Activated naive CD4-positive, alpha-beta T cell treated with Interleukin-2 at 50 U/mL for 16 hours (primary cell): ENCODE measurements around the gene POLR3C.
A peak's percentile ranks its signal among the peaks of the same experiment; 100 is the strongest.
"Not testable (repeated sequence)": the region's sequence is repeated elsewhere in the genome, so short reads cannot be mapped to it uniquely, and the experiment has no call there.

ENCODE experiments used
- DNase-seq: peaks from one replicate; pipeline ENCODE4 v3.0.0-alpha.2; 2020

The POLR3C gene, protein sequence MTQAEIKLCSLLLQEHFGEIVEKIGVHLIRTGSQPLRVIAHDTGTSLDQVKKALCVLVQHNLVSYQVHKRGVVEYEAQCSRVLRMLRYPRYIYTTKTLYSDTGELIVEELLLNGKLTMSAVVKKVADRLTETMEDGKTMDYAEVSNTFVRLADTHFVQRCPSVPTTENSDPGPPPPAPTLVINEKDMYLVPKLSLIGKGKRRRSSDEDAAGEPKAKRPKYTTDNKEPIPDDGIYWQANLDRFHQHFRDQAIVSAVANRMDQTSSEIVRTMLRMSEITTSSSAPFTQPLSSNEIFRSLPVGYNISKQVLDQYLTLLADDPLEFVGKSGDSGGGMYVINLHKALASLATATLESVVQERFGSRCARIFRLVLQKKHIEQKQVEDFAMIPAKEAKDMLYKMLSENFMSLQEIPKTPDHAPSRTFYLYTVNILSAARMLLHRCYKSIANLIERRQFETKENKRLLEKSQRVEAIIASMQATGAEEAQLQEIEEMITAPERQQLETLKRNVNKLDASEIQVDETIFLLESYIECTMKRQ

DNA sequence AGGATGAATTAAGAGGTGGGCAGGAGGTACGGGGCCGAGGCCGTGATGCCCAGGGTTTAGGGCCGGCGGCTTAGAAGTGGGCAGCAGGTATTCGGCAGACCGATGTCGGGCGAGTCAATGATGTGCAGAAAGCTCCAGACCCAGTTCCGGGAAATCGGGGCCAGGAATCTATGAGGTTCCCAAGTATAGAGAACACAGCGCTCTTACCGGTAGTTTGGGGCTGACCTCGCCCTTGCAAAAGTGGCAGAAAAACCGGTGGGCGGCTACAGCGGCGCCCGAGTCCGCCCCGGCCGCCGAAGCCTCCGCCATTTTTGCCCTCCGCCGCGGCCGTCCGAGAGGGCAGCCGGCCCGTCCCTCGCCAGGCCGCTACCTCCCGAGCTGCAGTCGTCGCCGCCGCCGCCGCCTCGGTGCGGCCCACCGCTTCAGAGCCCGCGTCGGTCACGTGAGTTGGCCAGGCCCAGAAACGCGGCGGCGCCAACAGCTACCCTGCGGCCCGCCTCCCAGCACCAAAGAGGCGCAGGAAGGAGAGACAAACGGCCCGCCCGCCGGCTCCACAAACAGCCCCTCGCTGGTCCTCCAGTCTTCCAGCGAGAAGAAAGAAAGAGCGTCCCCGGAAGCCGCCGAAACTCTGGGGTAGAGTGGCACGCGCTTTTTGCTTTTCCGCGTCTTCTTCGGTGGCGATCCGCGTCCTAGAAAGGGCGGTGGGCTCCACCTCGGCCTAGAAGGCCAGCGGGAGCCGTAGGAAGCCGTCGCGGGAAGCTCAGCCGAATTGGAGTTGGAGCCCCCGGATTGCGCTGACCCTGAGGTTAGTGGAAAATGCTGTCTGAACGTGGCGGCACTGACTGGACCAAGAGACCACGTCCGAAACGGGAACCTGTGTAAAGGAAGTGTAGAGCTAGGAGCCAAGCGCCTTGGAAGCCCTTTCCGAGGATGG lies at the start of gene POLR3C, which contains the start of gene RNF115:
TSS of gene POLR3C (plus strand) at position 636 of the 934 bp plus-strand sequence. CDS start 1,577 bp downstream, outside the sequence.
TSS of gene RNF115 (minus strand) at position 531 of the 934 bp plus-strand sequence. CDS start at position 309, 222 bp downstream.
- DNase-seq, result peak; percentile 88

DNA sequence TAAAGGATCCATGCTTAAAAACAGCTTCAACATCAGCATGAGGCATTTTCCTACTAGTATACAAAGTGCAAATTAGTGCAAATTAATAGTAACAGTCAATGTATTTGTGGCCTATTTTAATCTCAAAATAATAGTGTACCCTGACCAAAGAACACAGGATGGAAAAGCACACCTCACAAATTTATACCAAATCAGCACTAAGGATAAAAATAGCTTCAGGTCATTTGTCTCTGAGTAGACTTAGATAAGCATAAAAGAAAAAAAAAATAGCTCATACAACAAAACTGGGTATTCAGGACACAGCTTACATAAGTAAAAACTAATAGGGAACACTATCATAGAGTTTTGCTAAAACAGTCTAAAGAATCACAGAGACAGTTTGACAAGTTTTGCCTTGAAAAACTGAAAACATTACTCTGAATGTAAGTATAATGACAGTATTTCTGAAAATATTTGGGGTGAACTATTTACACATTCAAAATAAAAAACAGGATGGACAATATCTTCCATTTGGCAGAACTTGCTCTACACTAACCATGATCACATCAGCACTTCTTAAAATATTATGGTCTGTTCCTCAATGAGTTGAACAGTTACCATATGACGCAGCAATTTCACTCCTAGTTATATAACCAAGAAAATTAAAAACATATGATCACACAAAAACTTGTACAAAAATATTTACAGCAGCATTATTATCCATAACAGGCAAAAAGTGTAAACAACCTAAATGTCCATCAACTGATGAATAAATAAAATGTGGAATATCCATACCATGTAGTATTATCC lies 46.4 kb upstream of the POLR3C start:
- DNase-seq, result no peak

DNA sequence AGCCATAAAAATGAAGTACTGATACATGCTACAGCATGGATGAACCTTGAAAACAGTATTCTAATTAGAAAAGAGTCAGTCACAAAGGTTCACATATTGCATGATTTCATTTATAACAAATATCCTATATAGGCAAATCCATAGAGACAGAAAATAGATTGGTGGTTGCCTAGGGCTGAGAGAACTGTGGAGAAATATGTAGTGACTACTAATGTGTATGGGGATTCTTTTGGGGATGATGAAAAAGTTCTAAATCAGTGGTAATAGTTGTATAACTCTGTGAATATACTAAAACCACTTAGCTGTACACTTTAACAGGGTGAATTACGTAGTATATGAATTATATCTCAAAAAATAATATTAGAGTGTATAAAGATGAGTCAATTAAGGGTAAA lies 45.9 kb upstream of the POLR3C start:
- no peak for DNase-seq

DNA sequence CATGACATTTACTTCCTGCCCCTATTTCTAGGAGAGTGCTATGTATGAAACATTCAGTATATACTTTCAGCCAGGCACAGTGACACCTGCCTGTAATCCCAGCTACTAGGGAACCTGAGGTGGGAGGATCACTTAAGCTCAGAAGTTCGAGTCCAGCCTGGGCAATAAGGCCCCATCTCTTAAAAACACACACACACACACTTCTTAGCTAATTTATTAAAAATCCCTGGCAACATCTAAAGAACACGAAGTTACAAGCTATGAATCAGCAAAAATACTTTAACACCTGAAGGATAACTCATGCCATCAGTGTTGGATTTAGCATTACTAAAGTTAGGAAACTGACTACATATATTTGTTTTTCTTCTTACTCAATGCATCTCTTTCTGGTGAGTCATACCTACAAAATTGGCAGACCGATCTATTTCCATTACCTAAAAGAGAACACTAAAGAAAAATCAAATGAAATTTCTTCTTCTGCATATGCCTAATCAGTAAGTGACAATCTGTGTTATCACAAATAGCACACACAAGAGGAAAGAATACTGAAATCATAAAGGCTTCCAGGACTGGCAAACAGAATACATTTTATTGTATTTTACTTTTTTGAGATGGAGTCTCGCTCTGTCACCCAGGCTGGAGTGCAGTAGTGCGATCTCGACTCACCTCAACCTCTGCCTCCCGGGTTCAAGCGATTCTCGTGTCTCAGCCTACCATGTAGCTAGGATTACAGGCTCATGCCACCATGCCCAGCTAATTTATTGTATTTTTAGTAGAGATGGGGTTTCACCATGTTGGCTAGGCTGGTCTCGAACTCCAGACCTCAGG lies 41.5 kb upstream of the POLR3C start:
- DNase-seq, result no peak

DNA sequence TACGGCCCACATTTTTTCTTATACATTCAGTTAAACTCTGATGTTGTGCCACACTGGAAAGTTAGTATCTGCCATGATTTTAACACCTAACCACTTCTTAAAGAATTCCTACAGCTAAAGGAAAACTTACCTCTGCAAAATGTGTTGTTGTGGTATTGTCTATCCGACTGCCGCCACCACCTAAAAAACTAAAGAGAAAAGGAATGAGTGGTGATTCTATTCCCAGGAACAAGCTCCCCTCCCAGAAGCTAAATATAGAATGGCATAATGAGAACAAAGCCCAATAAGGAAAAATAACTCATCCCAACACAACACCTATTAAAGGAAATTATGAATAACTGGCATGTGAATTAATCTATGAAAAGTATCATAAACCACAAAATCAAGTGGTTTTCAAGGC lies 39.6 kb upstream of the POLR3C start:
- no peak for DNase-seq

DNA sequence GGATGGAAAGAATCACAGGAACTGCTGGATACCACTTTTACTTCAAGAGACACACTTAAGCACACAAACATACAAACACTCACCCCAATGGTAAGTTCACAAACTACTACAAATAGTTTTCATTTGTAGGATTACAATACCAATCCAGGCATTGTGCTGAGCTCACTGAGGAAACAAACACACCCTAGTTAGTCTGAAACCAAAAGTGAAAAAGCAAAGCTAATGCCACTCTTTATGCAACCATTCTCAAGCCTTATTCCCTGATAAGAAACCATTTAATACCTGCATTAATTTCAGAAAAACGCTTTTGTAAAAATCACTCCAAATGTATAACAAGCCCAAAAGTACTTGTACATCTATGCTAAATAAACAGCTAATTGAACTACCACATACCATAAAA lies 38.5 kb upstream of the POLR3C start:
- DNase-seq, result no peak

DNA sequence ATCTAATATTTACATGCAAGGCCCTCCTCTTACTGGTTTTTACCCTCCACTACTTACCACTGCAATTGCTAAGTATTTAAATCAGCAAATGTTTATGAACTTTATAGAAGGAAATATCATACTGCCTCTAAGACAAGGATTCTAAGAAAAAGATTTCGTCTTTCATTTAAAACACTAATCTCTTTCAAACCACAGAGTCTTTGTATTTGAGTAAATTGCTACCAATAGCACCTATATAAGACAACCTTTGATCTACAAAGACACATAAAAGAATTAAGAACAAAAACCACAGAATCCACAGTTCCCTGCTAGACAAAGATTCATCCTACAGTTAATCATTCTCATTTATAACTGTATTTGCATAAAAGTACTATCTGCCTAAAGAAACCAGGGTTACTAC lies 37.7 kb upstream of the POLR3C start:
- DNase-seq, result no peak

DNA sequence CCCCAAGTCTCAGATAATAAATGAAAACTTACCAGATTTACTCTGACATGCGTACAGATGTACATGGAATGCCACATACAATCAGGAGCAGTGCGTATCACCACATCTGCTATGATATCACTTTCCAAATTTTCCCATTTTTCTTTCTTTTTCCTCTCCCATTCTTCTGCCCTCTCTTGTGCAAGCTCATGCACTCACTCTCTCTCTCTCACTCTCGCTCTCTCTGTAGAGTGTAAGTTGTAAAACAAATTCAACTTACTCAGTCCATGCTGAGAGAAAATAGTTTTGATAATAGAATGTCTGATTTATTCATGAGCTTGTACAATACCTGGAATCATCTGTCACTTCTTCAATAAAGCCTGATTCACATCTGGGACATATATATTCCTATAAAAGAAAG lies 35.4 kb upstream of the POLR3C start:
- no peak for DNase-seq

DNA sequence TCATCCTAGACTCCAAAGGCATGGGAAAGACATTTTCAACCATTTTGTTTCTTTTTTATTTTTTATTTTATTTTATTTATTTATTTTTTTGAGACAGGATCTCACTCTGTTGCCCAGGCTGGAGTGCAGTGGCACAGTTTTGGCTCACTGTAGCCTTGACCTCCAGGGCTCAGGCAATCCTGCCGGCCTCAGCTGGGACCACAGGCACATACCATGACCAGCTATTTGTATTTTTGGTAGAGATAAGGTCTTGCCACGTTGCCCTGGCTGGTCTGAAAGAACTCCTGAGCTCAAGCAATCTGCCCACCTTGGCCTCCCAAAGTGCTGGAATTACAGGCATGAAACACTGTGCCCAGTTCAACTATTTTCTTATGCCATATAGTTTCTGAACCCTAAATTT lies 32.1 kb upstream of the POLR3C start:
- not testable (repeated sequence) for DNase-seq

DNA sequence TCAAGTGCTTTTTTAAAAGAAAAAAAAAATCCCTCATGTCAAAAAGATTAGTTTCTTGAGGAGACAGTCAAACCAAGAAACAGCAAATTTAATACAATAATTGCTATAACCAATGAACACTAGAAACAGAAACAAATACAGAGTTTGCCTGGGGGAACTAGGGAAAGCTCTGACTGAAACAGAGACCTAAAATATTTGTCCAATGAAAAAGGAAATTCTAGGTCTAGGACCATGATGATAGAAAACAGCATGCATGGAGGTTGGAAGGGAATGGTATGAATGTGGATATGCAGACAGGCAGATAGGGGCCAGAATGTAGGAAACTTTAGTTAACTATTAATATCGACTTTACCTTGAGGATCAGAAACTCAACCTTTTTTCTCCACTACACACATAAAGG lies 31.5 kb upstream of the POLR3C start:
- no peak for DNase-seq

DNA sequence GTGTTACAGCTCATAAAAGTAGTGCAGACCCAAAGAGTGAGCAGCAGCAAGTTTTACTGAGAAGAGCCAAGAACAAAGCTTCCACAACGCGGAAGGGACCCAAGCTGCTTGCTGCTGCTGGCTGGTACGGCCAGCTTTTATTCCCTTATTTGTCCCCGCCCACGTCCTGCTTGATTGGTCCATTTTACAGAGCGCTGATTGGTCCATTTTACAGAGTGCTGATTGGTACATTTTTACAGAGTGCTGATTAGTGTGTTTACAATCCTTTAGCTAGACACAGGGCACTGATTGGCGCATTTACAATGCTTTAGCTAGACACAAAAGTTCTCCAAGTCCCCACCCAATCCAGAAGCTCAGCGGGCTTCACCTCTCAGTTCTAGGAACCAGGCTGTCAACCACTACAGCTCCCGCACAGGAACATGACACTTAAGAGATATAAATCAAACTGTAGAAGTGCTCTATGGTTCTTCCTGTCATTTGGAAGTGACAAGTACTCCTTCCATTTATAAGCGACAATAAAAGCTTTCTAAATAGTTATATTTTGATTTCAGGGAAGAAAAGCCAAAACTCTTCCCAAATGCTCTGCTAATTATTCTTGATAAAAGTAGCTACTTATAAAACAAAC lies 28.6 kb upstream of the POLR3C start:
- DNase-seq, result no peak

DNA sequence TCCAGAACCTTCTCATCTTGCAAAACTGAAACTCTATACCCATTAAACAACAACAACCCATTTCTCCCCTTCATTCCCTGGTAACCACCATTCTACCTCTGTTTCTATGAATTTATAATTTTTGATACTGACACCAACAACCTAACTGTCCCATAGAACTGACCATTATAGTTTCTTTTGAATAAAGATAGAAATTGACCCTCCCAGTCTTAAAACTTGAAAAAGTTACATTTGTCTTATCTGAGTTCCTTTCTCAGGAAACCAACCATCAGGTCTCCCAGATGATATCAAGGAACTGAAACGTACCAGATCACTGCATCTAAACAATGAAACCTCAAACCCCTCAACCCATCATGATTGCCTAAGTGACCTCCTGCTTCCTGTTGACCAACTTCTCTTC lies 27.2 kb upstream of the POLR3C start:
- no peak for DNase-seq

DNA sequence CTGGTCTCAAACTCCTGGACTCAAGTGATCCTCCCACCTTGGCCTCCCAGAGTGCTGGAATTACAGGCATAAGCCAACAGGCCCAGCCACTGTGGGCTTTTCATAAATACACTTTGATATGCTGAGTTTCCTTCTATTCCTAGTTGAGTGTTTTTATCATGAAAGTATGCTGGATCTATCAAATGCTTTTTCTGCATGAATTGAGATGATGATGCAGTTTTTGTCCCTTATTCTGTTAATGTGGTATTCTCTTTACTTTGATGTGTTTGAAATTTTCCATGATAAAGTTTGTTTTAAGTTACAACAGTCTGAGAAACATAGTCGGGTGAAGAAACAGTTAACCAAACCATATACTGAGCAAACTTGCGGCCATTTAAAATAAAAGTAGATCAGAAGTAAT lies 24.2 kb upstream of the POLR3C start:
- DNase-seq, result no peak

DNA sequence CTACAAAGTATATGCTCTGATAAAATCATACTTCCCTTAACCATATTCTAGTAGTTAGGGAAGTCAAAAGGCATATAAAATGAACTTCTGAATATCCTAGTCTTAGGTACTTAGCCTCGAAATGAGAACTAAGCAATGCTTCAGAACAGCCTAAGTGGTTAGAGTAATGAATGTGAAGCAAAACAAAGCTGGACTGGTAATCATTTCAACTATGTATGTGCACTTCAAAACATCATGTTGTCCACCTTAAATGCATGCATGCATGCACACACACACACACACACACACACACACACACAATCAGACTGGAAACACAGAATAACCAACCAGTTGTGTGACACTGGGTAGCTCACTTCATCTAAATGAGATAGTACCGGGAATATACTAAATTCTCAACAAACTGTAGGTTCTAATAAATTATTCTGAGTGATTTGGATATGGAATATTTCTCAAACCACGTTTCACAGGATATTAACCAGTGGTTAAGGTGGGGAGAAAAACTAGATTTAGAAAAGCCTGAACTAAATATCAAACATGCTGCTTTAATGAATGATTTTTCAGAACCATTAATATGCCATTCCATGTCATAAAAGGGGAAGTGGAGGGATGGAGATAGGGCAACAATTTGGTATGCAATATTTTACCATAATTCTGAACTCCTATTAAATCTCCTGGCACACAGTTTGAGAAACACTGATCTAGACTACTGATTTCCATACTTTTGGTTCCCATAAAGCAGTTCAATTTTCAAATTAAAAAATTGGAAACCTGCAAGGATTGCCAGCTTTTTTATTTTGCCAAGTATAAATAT lies 19.6 kb upstream of the POLR3C start:
- no peak for DNase-seq

DNA sequence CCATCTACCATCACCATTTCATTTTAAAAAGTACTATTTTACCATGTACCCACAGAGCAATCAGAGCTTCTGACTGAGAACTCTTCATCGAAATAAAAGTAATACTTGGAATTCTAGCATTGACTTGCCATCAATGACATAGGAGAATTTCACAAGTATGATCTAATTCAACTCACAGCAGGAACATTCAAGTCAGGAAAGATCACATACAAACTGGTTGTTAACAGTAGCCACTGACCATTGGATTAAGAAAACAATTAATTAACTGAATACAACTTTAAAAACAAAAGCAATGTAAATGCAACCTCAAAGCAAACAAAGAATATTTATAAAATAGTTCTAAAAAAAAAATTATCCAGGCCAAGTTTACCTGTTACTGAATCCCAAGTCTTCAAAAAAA lies 18.9 kb upstream of the POLR3C start:
- DNase-seq, result no peak

DNA sequence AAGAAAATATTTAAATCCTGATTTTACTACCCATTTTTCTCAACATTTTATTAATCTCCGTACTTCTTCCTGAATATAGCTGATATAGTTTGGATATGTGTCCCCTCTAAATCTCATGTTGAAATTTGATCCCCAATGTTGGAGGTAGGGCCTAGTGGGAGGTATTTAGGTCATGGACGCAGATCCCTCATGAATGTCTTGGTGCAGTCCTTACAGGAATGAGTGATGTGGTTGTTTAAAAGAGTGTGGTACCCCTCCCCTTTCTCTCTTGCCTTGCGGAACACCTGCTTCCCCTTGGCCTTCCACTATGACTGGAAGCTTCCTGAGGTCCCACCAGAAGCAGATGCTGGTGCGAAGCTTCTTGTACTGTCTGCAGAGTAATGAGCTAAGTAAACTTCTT lies 17.6 kb upstream of the POLR3C start:
- no peak for DNase-seq

DNA sequence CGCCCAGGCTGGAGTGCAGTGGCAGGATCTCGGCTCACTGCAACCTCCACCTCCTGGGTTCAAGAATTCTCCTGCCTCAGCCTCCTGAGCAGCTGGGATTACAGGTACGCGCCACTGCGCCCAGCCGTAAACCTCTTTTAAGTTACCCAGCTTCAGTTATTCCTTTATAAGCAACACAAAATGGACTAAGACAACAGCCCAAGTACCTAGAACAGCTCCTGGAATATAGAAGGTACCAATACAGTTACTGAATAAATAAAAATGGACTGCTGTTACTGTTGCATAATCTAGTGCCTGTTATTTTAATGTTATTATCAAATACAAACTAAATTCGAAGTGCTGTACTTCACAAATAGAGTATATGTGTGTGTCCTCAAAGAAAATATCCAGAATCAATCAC lies 17.2 kb upstream of the POLR3C start:
- no peak for DNase-seq

DNA sequence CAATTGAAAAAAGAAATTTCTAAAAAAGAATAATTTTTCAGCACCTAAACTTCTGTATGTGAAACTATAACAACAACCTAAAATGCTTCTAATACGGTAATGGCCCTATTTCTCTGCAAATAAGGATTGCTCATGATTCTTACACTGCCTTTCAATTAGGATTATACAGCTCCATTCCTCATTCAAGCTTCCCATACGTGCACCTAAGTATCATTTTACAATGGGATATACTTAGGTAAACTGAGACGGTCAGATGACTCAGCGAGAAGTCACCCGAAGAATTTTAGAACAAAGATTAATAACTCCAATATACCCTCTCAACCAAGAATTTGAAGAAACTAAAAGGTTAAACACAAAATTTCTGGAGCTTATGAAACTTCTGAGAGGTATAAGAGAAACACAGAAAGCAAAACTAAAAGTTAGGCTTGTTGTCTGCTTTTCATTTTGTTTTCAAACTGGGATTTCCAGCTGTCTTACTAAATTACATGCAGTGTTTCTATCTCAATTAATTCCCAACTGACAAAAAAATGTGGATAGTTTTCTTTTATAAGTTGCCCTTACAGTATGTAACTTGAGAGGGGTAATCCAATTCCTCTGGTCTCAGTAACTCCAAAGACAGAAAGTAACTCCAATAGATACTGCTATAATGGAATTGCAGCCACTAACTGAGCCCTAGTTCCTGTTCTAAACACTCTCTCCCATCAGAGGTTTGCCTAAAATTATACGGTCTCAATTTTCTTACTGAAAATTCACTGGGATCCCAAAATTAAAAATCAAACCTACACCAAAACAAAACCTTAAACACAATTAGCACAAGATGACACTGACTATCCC lies 10.8 kb upstream of the POLR3C start:
- DNase-seq, result not testable (repeated sequence)

DNA sequence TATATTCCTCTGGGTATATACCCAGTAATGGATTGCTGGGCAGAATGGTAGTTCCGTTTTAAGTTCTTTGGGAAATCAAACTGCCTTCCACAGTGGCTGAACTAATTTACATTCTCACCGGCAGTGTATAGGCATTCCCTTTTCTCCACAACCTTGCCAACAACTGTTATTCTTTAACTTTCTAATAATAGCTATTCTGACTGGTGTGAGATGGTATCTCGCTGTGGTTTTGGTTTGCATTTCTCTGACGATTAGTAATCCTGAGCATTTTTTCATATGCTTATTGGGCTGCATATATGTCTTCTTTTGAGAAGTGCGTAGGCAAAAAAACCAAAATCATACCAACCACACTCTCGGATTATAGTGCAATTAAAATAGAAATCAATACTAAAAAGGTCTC lies 5.9 kb upstream of the POLR3C start:
- DNase-seq, result not testable (repeated sequence)
